SK-N-SH treated with all-trans-retinoic acid at 6 μM for 48 hours (cell line): Measurements from ENCODE around the gene HIRA.

ENCODE experiments used
- SNAI2 ChIP-seq: fragments of 250-450 bp; sonication (Bioruptor Pico); IDR thresholded peaks from 2 replicates; pipeline ENCODE4 v1.5.0; 2020; ENCODE audit warnings: mild to moderate bottlenecking, moderate library complexity
- ZFP30 ChIP-seq: fragments of 450-650 bp; formaldehyde crosslinking; IDR thresholded peaks from 2 replicates; pipeline ENCODE4 v1.5.0; 2022; ENCODE audit warnings: mild to moderate bottlenecking, moderate library complexity

DNA sequence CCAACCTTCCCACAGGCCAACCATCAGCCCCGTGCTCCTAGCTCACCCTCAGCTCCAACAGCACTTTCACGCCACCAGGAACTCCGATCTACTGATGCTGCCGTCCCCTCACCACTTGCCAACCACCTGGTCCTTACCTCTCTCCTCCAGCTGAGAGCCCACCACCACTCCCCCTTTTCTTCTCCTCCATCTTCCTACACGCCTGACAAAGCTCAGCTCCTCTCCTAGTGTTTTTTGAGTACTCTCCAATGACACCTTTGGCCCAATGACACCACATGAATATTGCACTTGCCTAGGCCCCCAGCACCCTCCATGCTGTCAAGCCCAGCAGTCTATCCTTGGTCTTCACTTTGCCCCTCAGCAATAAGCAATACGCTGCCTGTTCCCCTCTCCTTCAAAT lies 30.7 kb downstream of the HIRA start:
- no peak for TF ChIP-seq SNAI2 (CRISPR knock-in tag)
- no peak for TF ChIP-seq ZFP30 (CRISPR knock-in tag)
